HEK293 (cell line): ENCODE measurements around the gene CCDC117.

Experiments
- IKZF3 ChIP-seq: fragments of 450-650 bp; IDR thresholded peaks from 2 replicates; pipeline ENCODE4 v1.5.0; 2018; ENCODE audit warnings: missing biosample characterization, mild to moderate bottlenecking, missing genetic modification characterization, moderate library complexity
- KLF7 ChIP-seq: fragments of 450-650 bp; formaldehyde crosslinking; IDR thresholded peaks from 2 replicates; pipeline ENCODE4 v1.5.1; 2016; ENCODE audit warnings: missing biosample characterization, missing genetic modification characterization, borderline replicate concordance
- KLF8 ChIP-seq: fragments of 450-650 bp; formaldehyde crosslinking; IDR thresholded peaks from 2 replicates; pipeline ENCODE4 v1.5.1; 2016; ENCODE audit warnings: missing biosample characterization, missing genetic modification characterization
- REPIN1 ChIP-seq: fragments of 450-650 bp; formaldehyde crosslinking; IDR thresholded peaks from 2 replicates; pipeline ENCODE4 v1.5.1; 2017; ENCODE audit warnings: missing biosample characterization, missing genetic modification characterization, low read depth
- SP3 ChIP-seq: fragments of 450-650 bp; formaldehyde crosslinking; IDR thresholded peaks from 2 replicates; pipeline ENCODE4 v1.5.1; 2016; ENCODE audit warnings: missing biosample characterization, missing genetic modification characterization
- WT1 ChIP-seq: fragments of 450-650 bp; formaldehyde crosslinking; IDR thresholded peaks from 2 replicates; pipeline ENCODE4 v1.5.1; 2016; ENCODE audit warnings: missing biosample characterization, missing genetic modification characterization
- ZBTB21 ChIP-seq: fragments of 450-650 bp; formaldehyde crosslinking; IDR thresholded peaks from 2 replicates; pipeline ENCODE4 v1.5.1; 2017; ENCODE audit warnings: missing biosample characterization, missing genetic modification characterization
- ZEB2 ChIP-seq: fragments of 450-650 bp; formaldehyde crosslinking; IDR thresholded peaks from 2 replicates; pipeline ENCODE4 v1.5.1; 2016; ENCODE audit warnings: missing biosample characterization, missing genetic modification characterization
- ZIC2 ChIP-seq: fragments of 450-650 bp; formaldehyde crosslinking; IDR thresholded peaks from 2 replicates; pipeline ENCODE4 v1.5.1; 2016; ENCODE audit warnings: missing biosample characterization, missing genetic modification characterization
- ZNF169 ChIP-seq: fragments of 450-650 bp; formaldehyde crosslinking; IDR thresholded peaks from 2 replicates; pipeline ENCODE4 v1.5.1; 2016; ENCODE audit warnings: missing biosample characterization, missing genetic modification characterization
- ZNF324 ChIP-seq: fragments of 450-650 bp; formaldehyde crosslinking; IDR thresholded peaks from 2 replicates; pipeline ENCODE4 v1.5.1; 2016; ENCODE audit warnings: missing biosample characterization, missing genetic modification characterization
- ZNF335 ChIP-seq: fragments of 450-650 bp; formaldehyde crosslinking; conservative IDR thresholded peaks from 2 replicates; pipeline ENCODE4 v1.5.1; 2016; ENCODE audit warnings: missing biosample characterization, missing genetic modification characterization
- ZNF416 ChIP-seq: fragments of 450-650 bp; formaldehyde crosslinking; IDR thresholded peaks from 2 replicates; pipeline ENCODE4 v1.5.1; 2016; ENCODE audit warnings: missing biosample characterization, missing genetic modification characterization
- ZNF610 ChIP-seq: fragments of 450-650 bp; formaldehyde crosslinking; IDR thresholded peaks from 2 replicates; pipeline ENCODE4 v1.5.1; 2016; ENCODE audit warnings: missing biosample characterization, missing genetic modification characterization, borderline replicate concordance
- ZNF624 ChIP-seq: fragments of 450-650 bp; formaldehyde crosslinking; IDR thresholded peaks from 2 replicates; pipeline ENCODE4 v1.5.1; 2017; ENCODE audit warnings: missing biosample characterization, missing genetic modification characterization
- ZNF626 ChIP-seq: fragments of 450-650 bp; sonication (Bioruptor Pico); formaldehyde crosslinking; IDR thresholded peaks from 2 replicates; pipeline ENCODE4 v1.5.1; 2018; ENCODE audit warnings: missing biosample characterization, missing genetic modification characterization, inconsistent platforms
- ZNF629 ChIP-seq: fragments of 450-650 bp; formaldehyde crosslinking; IDR thresholded peaks from 2 replicates; pipeline ENCODE4 v1.5.1; 2017; ENCODE audit warnings: missing biosample characterization, missing genetic modification characterization
- ZNF654 ChIP-seq: fragments of 450-650 bp; formaldehyde crosslinking; IDR thresholded peaks from 2 replicates; pipeline ENCODE4 v1.5.1; 2016; ENCODE audit warnings: low read depth, missing biosample characterization, missing genetic modification characterization
- ZNF658 ChIP-seq: fragments of 450-650 bp; formaldehyde crosslinking; IDR thresholded peaks from 2 replicates; pipeline ENCODE4; 2016; ENCODE audit warnings: missing biosample characterization, missing genetic modification characterization
- ZNF660 ChIP-seq: fragments of 450-650 bp; IDR thresholded peaks from 2 replicates; pipeline ENCODE4 v1.5.1; 2018; ENCODE audit warnings: missing biosample characterization, mild to moderate bottlenecking, missing genetic modification characterization
- ZNF768 ChIP-seq: fragments of 450-650 bp; formaldehyde crosslinking; IDR thresholded peaks from 2 replicates; pipeline ENCODE4 v1.5.1; 2018; ENCODE audit warnings: missing biosample characterization, mild to moderate bottlenecking, missing genetic modification characterization
- ZXDB ChIP-seq: fragments of 450-650 bp; formaldehyde crosslinking; IDR thresholded peaks from 2 replicates; pipeline ENCODE4 v1.5.1; 2016; ENCODE audit warnings: missing biosample characterization, missing genetic modification characterization
- TF ChIP-seq, protein P1 (sequence below): fragments of 450-650 bp; formaldehyde crosslinking; IDR thresholded peaks from 2 replicates; pipeline ENCODE4 v1.5.1; 2016; ENCODE audit warnings: missing biosample characterization, missing genetic modification characterization
- TF ChIP-seq, protein P2 (sequence below): fragments of 450-650 bp; formaldehyde crosslinking; IDR thresholded peaks from 2 replicates; pipeline ENCODE4 v1.5.1; 2016; ENCODE audit warnings: missing biosample characterization, missing genetic modification characterization
- TF ChIP-seq, protein P3 (sequence below): fragments of 450-650 bp; formaldehyde crosslinking; IDR thresholded peaks from 2 replicates; pipeline ENCODE4 v1.5.1; 2016; ENCODE audit warnings: missing biosample characterization, missing genetic modification characterization
- TF ChIP-seq, protein P4 (sequence below): fragments of 450-650 bp; formaldehyde crosslinking; conservative IDR thresholded peaks from 2 replicates; pipeline ENCODE4 v1.5.1; 2016; ENCODE audit warnings: low read depth, missing biosample characterization, missing genetic modification characterization
- TF ChIP-seq, protein P5 (sequence below): fragments of 450-650 bp; formaldehyde crosslinking; IDR thresholded peaks from 2 replicates; pipeline ENCODE4 v1.5.1; 2016; ENCODE audit warnings: missing biosample characterization, missing genetic modification characterization, low read depth

Gene CCDC117

DNA sequence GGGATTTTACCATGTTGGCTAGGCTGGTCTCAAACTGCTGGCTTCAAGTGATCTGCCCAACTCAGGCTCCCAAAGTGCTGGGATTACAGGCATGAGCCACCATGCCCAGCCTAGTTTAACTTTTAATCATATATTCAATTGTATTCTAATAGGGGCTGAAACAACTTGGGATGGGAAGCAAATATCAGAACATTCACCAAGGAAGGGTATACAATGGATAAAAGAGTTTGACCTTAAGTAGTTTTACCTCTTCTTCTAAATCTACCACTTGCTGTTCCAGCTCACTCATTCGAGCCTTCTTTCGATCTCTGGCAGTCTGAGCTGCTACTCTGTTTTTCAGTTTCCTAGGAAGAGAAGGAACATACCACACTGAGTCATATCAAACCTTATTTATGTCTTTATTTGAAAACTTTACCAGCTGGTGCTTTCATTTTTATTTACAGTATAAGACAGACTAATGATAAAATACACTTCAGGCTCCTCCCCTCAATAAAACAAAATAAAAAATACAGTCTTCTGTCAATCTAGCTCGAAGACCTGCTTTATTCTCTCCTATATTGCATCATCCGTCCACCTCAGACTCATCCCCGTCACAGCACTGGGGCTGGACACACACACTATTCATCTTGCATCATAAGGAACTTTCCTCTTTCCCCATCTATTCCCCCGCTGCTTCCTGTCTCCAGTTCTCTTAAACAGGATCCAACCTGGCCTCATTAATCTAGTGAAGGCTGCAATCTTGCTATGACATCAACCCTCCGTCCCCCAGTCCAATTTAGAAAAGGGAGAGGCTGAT is 26.5 kb downstream of the CCDC117 start (continued):
- TF ChIP-seq ZNF169 (no peak), SP3 (no peak), ZNF629 (tag by site-specific recombination) (peak; percentile 97), ZNF416 (tag by site-specific recombination) (0 out of 2 replicates have a peak, but pooled peaks have one; percentile 28), KLF7 (tag by site-specific recombination) (peak; percentile 41; the same call in 1 of the 2 replicates), ZNF654 (tag by site-specific recombination) (no peak), KLF8 (tag by site-specific recombination) (no peak), ZNF658 (tag by site-specific recombination) (no peak), ZNF324 (tag by site-specific recombination) (peak; percentile 75), IKZF3 (peak; percentile 94), ZIC2 (tag by site-specific recombination) (peak; percentile 36), ZXDB (tag by site-specific recombination) (peak; percentile 35; the same call in 1 of the 2 replicates), ZNF768 (tag by site-specific recombination) (no peak), ZNF335 (tag by site-specific recombination) (peak; percentile 28; the same call in 1 of the 2 replicates), ZBTB21 (tag by site-specific recombination) (peak; percentile 97), ZNF624 (tag by site-specific recombination) (no peak), REPIN1 (no peak), ZEB2 (tag by site-specific recombination) (peak; percentile 76), WT1 (peak; percentile 79), ZNF626 (no peak), ZNF660 (tag by site-specific recombination) (peak; percentile 73; the same call in 1 of the 2 replicates), ZNF610 (tag by site-specific recombination) (0 out of 2 replicates have a peak, but pooled peaks have one; percentile 48)
- TF ChIP-seq, protein P1, sequence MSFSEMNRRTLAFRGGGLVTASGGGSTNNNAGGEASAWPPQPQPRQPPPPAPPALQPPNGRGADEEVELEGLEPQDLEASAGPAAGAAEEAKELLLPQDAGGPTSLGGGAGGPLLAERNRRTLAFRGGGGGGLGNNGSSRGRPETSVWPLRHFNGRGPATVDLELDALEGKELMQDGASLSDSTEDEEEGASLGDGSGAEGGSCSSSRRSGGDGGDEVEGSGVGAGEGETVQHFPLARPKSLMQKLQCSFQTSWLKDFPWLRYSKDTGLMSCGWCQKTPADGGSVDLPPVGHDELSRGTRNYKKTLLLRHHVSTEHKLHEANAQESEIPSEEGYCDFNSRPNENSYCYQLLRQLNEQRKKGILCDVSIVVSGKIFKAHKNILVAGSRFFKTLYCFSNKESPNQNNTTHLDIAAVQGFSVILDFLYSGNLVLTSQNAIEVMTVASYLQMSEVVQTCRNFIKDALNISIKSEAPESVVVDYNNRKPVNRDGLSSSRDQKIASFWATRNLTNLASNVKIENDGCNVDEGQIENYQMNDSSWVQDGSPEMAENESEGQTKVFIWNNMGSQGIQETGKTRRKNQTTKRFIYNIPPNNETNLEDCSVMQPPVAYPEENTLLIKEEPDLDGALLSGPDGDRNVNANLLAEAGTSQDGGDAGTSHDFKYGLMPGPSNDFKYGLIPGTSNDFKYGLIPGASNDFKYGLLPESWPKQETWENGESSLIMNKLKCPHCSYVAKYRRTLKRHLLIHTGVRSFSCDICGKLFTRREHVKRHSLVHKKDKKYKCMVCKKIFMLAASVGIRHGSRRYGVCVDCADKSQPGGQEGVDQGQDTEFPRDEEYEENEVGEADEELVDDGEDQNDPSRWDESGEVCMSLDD (tag by site-specific recombination), result 0 out of 2 replicates have a peak, but pooled peaks have one; percentile 35
- TF ChIP-seq, protein P2, sequence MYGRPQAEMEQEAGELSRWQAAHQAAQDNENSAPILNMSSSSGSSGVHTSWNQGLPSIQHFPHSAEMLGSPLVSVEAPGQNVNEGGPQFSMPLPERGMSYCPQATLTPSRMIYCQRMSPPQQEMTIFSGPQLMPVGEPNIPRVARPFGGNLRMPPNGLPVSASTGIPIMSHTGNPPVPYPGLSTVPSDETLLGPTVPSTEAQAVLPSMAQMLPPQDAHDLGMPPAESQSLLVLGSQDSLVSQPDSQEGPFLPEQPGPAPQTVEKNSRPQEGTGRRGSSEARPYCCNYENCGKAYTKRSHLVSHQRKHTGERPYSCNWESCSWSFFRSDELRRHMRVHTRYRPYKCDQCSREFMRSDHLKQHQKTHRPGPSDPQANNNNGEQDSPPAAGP, result peak; percentile 76
- TF ChIP-seq, protein P3, sequence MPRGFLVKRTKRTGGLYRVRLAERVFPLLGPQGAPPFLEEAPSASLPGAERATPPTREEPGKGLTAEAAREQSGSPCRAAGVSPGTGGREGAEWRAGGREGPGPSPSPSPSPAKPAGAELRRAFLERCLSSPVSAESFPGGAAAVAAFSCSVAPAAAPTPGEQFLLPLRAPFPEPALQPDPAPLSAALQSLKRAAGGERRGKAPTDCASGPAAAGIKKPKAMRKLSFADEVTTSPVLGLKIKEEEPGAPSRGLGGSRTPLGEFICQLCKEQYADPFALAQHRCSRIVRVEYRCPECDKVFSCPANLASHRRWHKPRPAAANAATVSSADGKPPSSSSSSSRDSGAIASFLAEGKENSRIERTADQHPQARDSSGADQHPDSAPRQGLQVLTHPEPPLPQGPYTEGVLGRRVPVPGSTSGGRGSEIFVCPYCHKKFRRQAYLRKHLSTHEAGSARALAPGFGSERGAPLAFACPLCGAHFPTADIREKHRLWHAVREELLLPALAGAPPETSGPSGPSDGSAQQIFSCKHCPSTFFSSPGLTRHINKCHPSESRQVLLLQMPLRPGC, result 0 out of 2 replicates have a peak, but pooled peaks have one; percentile 26
- TF ChIP-seq, protein P4, sequence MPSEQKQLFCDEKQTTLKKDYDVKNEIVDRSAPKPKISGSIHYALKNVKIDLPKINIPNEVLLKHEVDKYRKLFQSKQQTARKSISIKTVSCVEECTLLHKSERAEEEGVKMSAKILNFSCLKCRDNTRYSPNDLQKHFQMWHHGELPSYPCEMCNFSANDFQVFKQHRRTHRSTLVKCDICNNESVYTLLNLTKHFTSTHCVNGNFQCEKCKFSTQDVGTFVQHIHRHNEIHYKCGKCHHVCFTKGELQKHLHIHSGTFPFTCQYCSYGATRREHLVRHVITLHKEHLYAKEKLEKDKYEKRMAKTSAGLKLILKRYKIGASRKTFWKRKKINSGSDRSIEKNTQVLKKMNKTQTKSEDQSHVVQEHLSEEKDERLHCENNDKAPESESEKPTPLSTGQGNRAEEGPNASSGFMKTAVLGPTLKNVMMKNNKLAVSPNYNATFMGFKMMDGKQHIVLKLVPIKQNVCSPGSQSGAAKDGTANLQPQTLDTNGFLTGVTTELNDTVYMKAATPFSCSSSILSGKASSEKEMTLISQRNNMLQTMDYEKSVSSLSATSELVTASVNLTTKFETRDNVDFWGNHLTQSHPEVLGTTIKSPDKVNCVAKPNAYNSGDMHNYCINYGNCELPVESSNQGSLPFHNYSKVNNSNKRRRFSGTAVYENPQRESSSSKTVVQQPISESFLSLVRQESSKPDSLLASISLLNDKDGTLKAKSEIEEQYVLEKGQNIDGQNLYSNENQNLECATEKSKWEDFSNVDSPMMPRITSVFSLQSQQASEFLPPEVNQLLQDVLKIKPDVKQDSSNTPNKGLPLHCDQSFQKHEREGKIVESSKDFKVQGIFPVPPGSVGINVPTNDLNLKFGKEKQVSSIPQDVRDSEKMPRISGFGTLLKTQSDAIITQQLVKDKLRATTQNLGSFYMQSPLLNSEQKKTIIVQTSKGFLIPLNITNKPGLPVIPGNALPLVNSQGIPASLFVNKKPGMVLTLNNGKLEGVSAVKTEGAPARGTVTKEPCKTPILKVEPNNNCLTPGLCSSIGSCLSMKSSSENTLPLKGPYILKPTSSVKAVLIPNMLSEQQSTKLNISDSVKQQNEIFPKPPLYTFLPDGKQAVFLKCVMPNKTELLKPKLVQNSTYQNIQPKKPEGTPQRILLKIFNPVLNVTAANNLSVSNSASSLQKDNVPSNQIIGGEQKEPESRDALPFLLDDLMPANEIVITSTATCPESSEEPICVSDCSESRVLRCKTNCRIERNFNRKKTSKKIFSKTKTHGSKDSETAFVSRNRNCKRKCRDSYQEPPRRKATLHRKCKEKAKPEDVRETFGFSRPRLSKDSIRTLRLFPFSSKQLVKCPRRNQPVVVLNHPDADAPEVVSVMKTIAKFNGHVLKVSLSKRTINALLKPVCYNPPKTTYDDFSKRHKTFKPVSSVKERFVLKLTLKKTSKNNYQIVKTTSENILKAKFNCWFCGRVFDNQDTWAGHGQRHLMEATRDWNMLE, result peak; percentile 37; the same call in 1 of the 2 replicates
- TF ChIP-seq, protein P5, sequence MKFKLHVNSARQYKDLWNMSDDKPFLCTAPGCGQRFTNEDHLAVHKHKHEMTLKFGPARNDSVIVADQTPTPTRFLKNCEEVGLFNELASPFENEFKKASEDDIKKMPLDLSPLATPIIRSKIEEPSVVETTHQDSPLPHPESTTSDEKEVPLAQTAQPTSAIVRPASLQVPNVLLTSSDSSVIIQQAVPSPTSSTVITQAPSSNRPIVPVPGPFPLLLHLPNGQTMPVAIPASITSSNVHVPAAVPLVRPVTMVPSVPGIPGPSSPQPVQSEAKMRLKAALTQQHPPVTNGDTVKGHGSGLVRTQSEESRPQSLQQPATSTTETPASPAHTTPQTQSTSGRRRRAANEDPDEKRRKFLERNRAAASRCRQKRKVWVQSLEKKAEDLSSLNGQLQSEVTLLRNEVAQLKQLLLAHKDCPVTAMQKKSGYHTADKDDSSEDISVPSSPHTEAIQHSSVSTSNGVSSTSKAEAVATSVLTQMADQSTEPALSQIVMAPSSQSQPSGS, result peak; percentile 93
